Neural cell (in vitro differentiated cells): ENCODE data around the gene TGFBR3. TPM values are rescaled to one million over a fixed set of nuclear protein-coding genes. Genes with fewer than 3 reads are reported as not detected.

Source experiments
- H2AFZ ChIP-seq: fragments of 200-600, 300-800 bp; sonication (generic), shearing (Covaris generic); 2 replicates; pipeline ENCODE4 v1.6.0; 2014; ENCODE audit warnings: low read depth, mild to moderate bottlenecking, antibody characterized with exemption, low read length, moderate library complexity
- H3F3A ChIP-seq: fragments of 200-600 bp; shearing (Covaris generic); 2 replicates; pipeline ENCODE4 v1.6.1; 2016; ENCODE audit warnings: mild to moderate bottlenecking, moderate library complexity, mixed read lengths, antibody characterized with exemption, low read length; ENCODE audit not compliant: insufficient read depth, poor library complexity, severe bottlenecking
- H3K27ac ChIP-seq: fragments of 200-600, 300-800 bp; sonication (generic), shearing (Covaris generic); 2 replicates; pipeline ENCODE4 v1.5.1; 2014; ENCODE audit warnings: mild to moderate bottlenecking, low read length, moderate library complexity
- H3K27me3 ChIP-seq: fragments of 300-800, 200-600 bp; sonication (generic), shearing (Covaris generic); 2 replicates; pipeline ENCODE4 v1.6.0; 2014; ENCODE audit warnings: mild to moderate bottlenecking, low read depth, low read length, moderate library complexity; ENCODE audit not compliant: insufficient read depth
- H3K36me3 ChIP-seq: fragments of 300-800, 200-600 bp; sonication (generic), shearing (Covaris generic); 2 replicates; pipeline ENCODE4 v1.5.1; 2014; ENCODE audit warnings: mild to moderate bottlenecking, antibody characterized with exemption, low read length, moderate library complexity; ENCODE audit not compliant: insufficient read depth
- H3K4me2 ChIP-seq: fragments of 300-800, 200-600 bp; sonication (generic), shearing (Covaris generic); 2 replicates; pipeline ENCODE4 v1.6.0; 2014; ENCODE audit warnings: mild to moderate bottlenecking, low read length
- H3K4me3 ChIP-seq: fragments of 300-800, 200-600 bp; sonication (generic), shearing (Covaris generic); 2 replicates; pipeline ENCODE4 v1.5.1; 2014; ENCODE audit warnings: mild to moderate bottlenecking, low read length, moderate library complexity
- H3K79me2 ChIP-seq: fragments of 200-600 bp; shearing (Covaris generic); replicated peaks from 2 replicates; pipeline ENCODE4 v1.6.0; 2014; ENCODE audit warnings: mild to moderate bottlenecking, low read length, moderate library complexity; ENCODE audit not compliant: insufficient read depth
- H3K9ac ChIP-seq: fragments of 300-800, 200-600 bp; sonication (generic), shearing (Covaris generic); 2 replicates; pipeline ENCODE4 v1.6.1; 2016; ENCODE audit warnings: mild to moderate bottlenecking, low read length, mixed read lengths
- H3K9me2 ChIP-seq: fragments of 200-600 bp; shearing (Covaris generic); 2 replicates; pipeline ENCODE4 v1.6.1; 2016; ENCODE audit warnings: mild to moderate bottlenecking, low read length, mixed read lengths; ENCODE audit not compliant: insufficient read depth
- H3K9me3 ChIP-seq: fragments of 200-600, 300-800 bp; sonication (generic), shearing (Covaris generic); 2 replicates; pipeline ENCODE4 v1.6.1; 2016; ENCODE audit warnings: mild to moderate bottlenecking, mixed run types, low read length, moderate library complexity, mixed read lengths
- H4K20me1 ChIP-seq: fragments of 200-600 bp; shearing (Covaris generic); 2 replicates; pipeline ENCODE4 v1.6.1; 2016; ENCODE audit warnings: mild to moderate bottlenecking, mixed run types; ENCODE audit not compliant: insufficient read depth
- CTCF ChIP-seq: fragments of 450-650 bp; IDR thresholded peaks from 2 replicates; pipeline ENCODE4 v1.5.1; 2014; ENCODE audit warnings: antibody characterized with exemption, mild to moderate bottlenecking, moderate library complexity; ENCODE audit not compliant: poor library complexity, severe bottlenecking
- EZH2 ChIP-seq: fragments of 200-600, 300-800 bp; shearing (Covaris generic), sonication (generic); IDR thresholded peaks from 2 replicates; pipeline ENCODE4 v1.6.1; 2014; ENCODE audit warnings: antibody characterized with exemption, low read length, borderline replicate concordance, mild to moderate bottlenecking; ENCODE audit not compliant: insufficient read depth, poor library complexity, severe bottlenecking
- MXI1 ChIP-seq: fragments of 450-650 bp; conservative IDR thresholded peaks from 2 replicates; pipeline ENCODE4 v1.6.1; 2014; ENCODE audit warnings: antibody characterized with exemption, mild to moderate bottlenecking; ENCODE audit not compliant: poor library complexity, severe bottlenecking
- POLR2AphosphoS5 ChIP-seq: IDR thresholded peaks from 2 replicates; pipeline ENCODE4 v1.6.1; 2012
- RAD21 ChIP-seq: fragments of 450-650 bp; conservative IDR thresholded peaks from 2 replicates; pipeline ENCODE4 v1.6.1; 2014; ENCODE audit warnings: antibody characterized with exemption, mild to moderate bottlenecking, moderate library complexity
- REST ChIP-seq: IDR thresholded peaks from 2 replicates; pipeline ENCODE4 v1.6.1; 2012; ENCODE audit warnings: borderline replicate concordance
- SMC3 ChIP-seq: fragments of 450-650 bp; conservative IDR thresholded peaks from 2 replicates; pipeline ENCODE4 v1.6.1; 2014; ENCODE audit warnings: antibody characterized with exemption, mild to moderate bottlenecking, moderate library complexity; ENCODE audit not compliant: poor library complexity
- TAF1 ChIP-seq: IDR thresholded peaks from 2 replicates; pipeline ENCODE4 v1.6.1; 2012; ENCODE audit warnings: low read depth
- polyA plus RNA-seq: library from polyadenylated mRNA; depleted of rRNA; stranded (reverse); fragments of >200 nt; gene quantifications from 2 replicates; pipeline ENCODE4 v1.2.3, GENCODE V29; 2014

TGFBR3 gene
- polyA plus RNA-seq, 1 donor from 2014 or later: 0.25 TPM

- no peaks in the 10 kb centered on the region for H3K79me2 ChIP-seq
- H3F3A ChIP-seq: no peaks in the 10 kb centered on the region
- H4K20me1 ChIP-seq: no peaks in the 10 kb centered on the region
- H3K4me3 ChIP-seq: no peak overlapping the region
- no peak overlapping the region for H2AFZ ChIP-seq
- no peak overlapping the region for H3K4me2 ChIP-seq
- H3K27me3 ChIP-seq: peaks cover 25% of the 10 kb centered on the region
- H3K9ac ChIP-seq: no peak overlapping the region
- H3K27ac ChIP-seq: no peak overlapping the region
- H3K9me2 ChIP-seq: no peaks in the 10 kb centered on the region
- no peak for TF ChIP-seq TAF1
- TF ChIP-seq REST: no peak
- H3K9me3 ChIP-seq: no peaks in the 10 kb centered on the region
- H3K36me3 ChIP-seq: no peaks in the 10 kb centered on the region
Measured at GRCh38 chr1:91881280-91881679, 4.7 kb downstream of the TGFBR3 start.

- no peak overlapping the region for H3K4me3 ChIP-seq
- no peaks in the 10 kb centered on the region for H3K36me3 ChIP-seq
- no peak overlapping the region for H2AFZ ChIP-seq
- no peaks in the 10 kb centered on the region for H4K20me1 ChIP-seq
- no peak for TF ChIP-seq REST
- TF ChIP-seq MXI1: no peak
- no peak for TF ChIP-seq POLR2AphosphoS5
- no peak for TF ChIP-seq RAD21
- TF ChIP-seq EZH2: no peak
- H3K9me2 ChIP-seq: no peaks in the 10 kb centered on the region
- no peaks in the 10 kb centered on the region for H3K9me3 ChIP-seq
- H3F3A ChIP-seq: no peaks in the 10 kb centered on the region
- H3K79me2 ChIP-seq: no peaks in the 10 kb centered on the region
- H3K27ac ChIP-seq: no peak overlapping the region
- H3K9ac ChIP-seq: no peak overlapping the region
- H3K27me3 ChIP-seq: peaks cover 16% of the 10 kb centered on the region
- H3K4me2 ChIP-seq: no peak overlapping the region
Measured at GRCh38 chr1:91879733-91880132, 6.2 kb downstream of the TGFBR3 start.

GRCh38 chr1:91877574-91878208 is 8.3 kb downstream of the TGFBR3 start:
- Histone ChIP-seq H3K4me2 (no peak overlapping the region), H3K27ac (no peak overlapping the region), H3K4me3 (no peak overlapping the region), H3K9me2 (no peaks in the 10 kb centered on the region), H3K27me3 (no peaks in the 10 kb centered on the region), H4K20me1 (no peaks in the 10 kb centered on the region), H3K36me3 (no peaks in the 10 kb centered on the region), H3K9me3 (no peaks in the 10 kb centered on the region), H2AFZ (no peak overlapping the region), H3F3A (no peaks in the 10 kb centered on the region), H3K79me2 (no peaks in the 10 kb centered on the region), H3K9ac (no peak overlapping the region)
- no peak for TF ChIP-seq TAF1
- TF ChIP-seq CTCF: no peak
- TF ChIP-seq EZH2: no peak
- TF ChIP-seq RAD21: no peak
- TF ChIP-seq MXI1: no peak
- no peak for TF ChIP-seq REST
- no peak for TF ChIP-seq POLR2AphosphoS5
- TF ChIP-seq SMC3: no peak
